GM23338 (cell line): Measurements from ENCODE around the gene SMIM41. TPM values are rescaled to one million over a fixed set of nuclear protein-coding genes. Genes with fewer than 3 reads are reported as not detected.

ENCODE experiments used
- ATAC-seq: fragments of 200-7000 bp; cut with Tn5 transposase; 3 replicates; pipeline ENCODE4 v1.9.1; 2020
- DNase-seq: peaks from one replicate; pipeline ENCODE4 v3.0.0-alpha.2; 2015; ENCODE audit warnings: low spot score
- H2AFZ ChIP-seq: fragments of 200-600 bp; sonication (generic); 2 replicates; pipeline ENCODE4 v1.8.0; 2016; ENCODE audit warnings: antibody characterized with exemption, mild to moderate bottlenecking, moderate library complexity
- H3F3A ChIP-seq: fragments of 200-600 bp; sonication (generic); replicated peaks from 2 replicates; pipeline ENCODE4 v1.8.0; 2017; ENCODE audit warnings: antibody characterized with exemption, mixed run types, low read depth
- H3K27ac ChIP-seq: fragments of 200-600 bp; sonication (generic); 2 replicates; pipeline ENCODE4 v1.6.1; 2016; ENCODE audit warnings: low read depth
- H3K27me3 ChIP-seq: fragments of 200-600 bp; sonication (generic); 2 replicates; pipeline ENCODE4 v1.8.0; 2016; ENCODE audit warnings: mild to moderate bottlenecking, mixed run types, moderate library complexity; ENCODE audit not compliant: insufficient read depth
- H3K36me3 ChIP-seq: fragments of 200-600 bp; sonication (generic); 2 replicates; pipeline ENCODE4 v1.8.0; 2016; ENCODE audit warnings: mild to moderate bottlenecking; ENCODE audit not compliant: insufficient read depth
- H3K4me1 ChIP-seq: fragments of 200-600 bp; sonication (generic); 2 replicates; pipeline ENCODE4 v1.8.0; 2016; ENCODE audit warnings: mild to moderate bottlenecking, moderate library complexity; ENCODE audit not compliant: insufficient read depth
- H3K4me2 ChIP-seq: fragments of 200-600 bp; sonication (generic); 2 replicates; pipeline ENCODE4 v1.7.1; 2017; ENCODE audit warnings: mixed run types
- H3K4me3 ChIP-seq: fragments of 200-600 bp; sonication (generic); 2 replicates; pipeline ENCODE4 v1.6.1; 2016; ENCODE audit warnings: mixed run types
- H3K79me2 ChIP-seq: fragments of 200-600 bp; sonication (generic); replicated peaks from 2 replicates; pipeline ENCODE4 v1.8.0; 2017; ENCODE audit warnings: mild to moderate bottlenecking; ENCODE audit not compliant: insufficient read depth
- H3K9me2 ChIP-seq: fragments of 200-600 bp; sonication (generic); 2 replicates; pipeline ENCODE4 v1.8.0; 2017; ENCODE audit not compliant: insufficient read depth
- H4K20me1 ChIP-seq: fragments of 200-600 bp; sonication (generic); replicated peaks from 2 replicates; pipeline ENCODE4 v1.8.0; 2017; ENCODE audit warnings: mild to moderate bottlenecking; ENCODE audit not compliant: insufficient read depth
- H3K27ac Mint-ChIP-seq: 2 replicates; pipeline ENCODE4 v1.8.0; 2020; ENCODE audit warnings: inconsistent platforms, mild to moderate bottlenecking, moderate library complexity, mixed read lengths
- H3K27me3 Mint-ChIP-seq: 3 replicates; pipeline ENCODE4 v1.8.0; 2022; ENCODE audit warnings: low read depth, mild to moderate bottlenecking, moderate library complexity, mixed read lengths, inconsistent platforms; ENCODE audit not compliant: insufficient read depth, poor library complexity
- H3K36me3 Mint-ChIP-seq: 3 replicates; pipeline ENCODE4 v1.8.0; 2021; ENCODE audit warnings: low read depth, mild to moderate bottlenecking, inconsistent platforms, moderate library complexity, mixed read lengths
- H3K4me1 Mint-ChIP-seq: 3 replicates; pipeline ENCODE4 v1.8.0; 2020; ENCODE audit warnings: mild to moderate bottlenecking, inconsistent platforms, mixed read lengths
- H3K4me3 Mint-ChIP-seq: 3 replicates; pipeline ENCODE4 v1.8.0; 2021; ENCODE audit warnings: moderate library complexity, mild to moderate bottlenecking, inconsistent platforms, mixed read lengths
- H3K9me3 Mint-ChIP-seq: 3 replicates; pipeline ENCODE4 v1.8.0; 2020; ENCODE audit warnings: moderate library complexity, mild to moderate bottlenecking, inconsistent platforms, mixed read lengths
- CTCF ChIP-seq, 2 experiments: fragments of 200-600 bp in 1 of 2; sonication (generic) in 1 of 2; conservative IDR thresholded peaks; 2 replicates each; pipeline versions ENCODE4 v1.5.1 to v1.6.1; 2016 to 2017; ENCODE audit warnings: antibody characterized with exemption in 2 of 2, low read depth in 2 of 2, mild to moderate bottlenecking in 2 of 2, moderate library complexity in 1 of 2
- ETS1 ChIP-seq: IDR thresholded peaks from 2 replicates; pipeline ENCODE4 v1.6.1; 2016; ENCODE audit warnings: antibody characterized with exemption
- EZH2phosphoT487 ChIP-seq: fragments of 200-600 bp; sonication (generic); IDR thresholded peaks from one replicate; pipeline ENCODE4 v1.8.1; 2018; ENCODE audit warnings: antibody characterized with exemption; ENCODE audit not compliant: unreplicated experiment
- REST ChIP-seq: IDR thresholded peaks from one replicate; pipeline ENCODE4 v1.6.1; 2018; ENCODE audit warnings: antibody characterized with exemption; ENCODE audit not compliant: unreplicated experiment
- polyA plus RNA-seq: library from polyadenylated mRNA; unstranded; fragments of >200 nt; fragmentation: Nextera tagmentation; extraction: Ambion mirVana; gene quantifications from 2 replicates; pipeline ENCODE4 v1.2.1, GENCODE V29; 2016
- total RNA-seq: library from RNA; depleted of rRNA; stranded (reverse); fragments of >200 nt; shearing (Covaris generic); gene quantifications from 2 replicates; pipeline ENCODE4 v1.2.3, GENCODE V29; 2014

SMIM41 gene
- total and polyA plus RNA-seq, 2 experiments from 2014 or later: 0.66 TPM

- Mint-ChIP-seq H3K27me3 (peaks cover 12% of the 10 kb centered on the region), H3K9me3 (no peaks in the 10 kb centered on the region), H3K4me3 (no peak overlapping the region), H3K27ac (no peak overlapping the region; the same call in 1 of the 2 replicates), H3K4me1 (peaks cover 17% of the 10 kb centered on the region), H3K36me3 (peaks cover 8% of the 10 kb centered on the region; the same call in 2 of the 3 replicates)
- H3K4me1 ChIP-seq: peaks cover 7% of the 10 kb centered on the region; the same call in 1 of the 2 replicates
- peaks cover 7% of the 10 kb centered on the region for H3F3A ChIP-seq
- no peak overlapping the region for H2AFZ ChIP-seq
- peaks cover 15% of the 10 kb centered on the region for H3K79me2 ChIP-seq
- H3K4me2 ChIP-seq: no peak overlapping the region
- ATAC-seq (peak; percentile 68), DNase-seq (peak; percentile 56)
- H3K4me3 ChIP-seq: no peak overlapping the region
- TF ChIP-seq ETS1: no peak
- 0 out of 4 replicates have a peak, but pooled peaks of 1 of the 2 experiments have one; percentile 10 for TF ChIP-seq CTCF (conservative IDR thresholded peaks at IDR 0.05; ENCODE audit: low read depth in 2 of 2)
- TF ChIP-seq REST: peak; percentile 85
- H3K27me3 ChIP-seq: peaks cover 17% of the 10 kb centered on the region
- no peaks in the 10 kb centered on the region for H3K9me2 ChIP-seq
- H4K20me1 ChIP-seq: peaks cover 12% of the 10 kb centered on the region
- H3K36me3 ChIP-seq: no peaks in the 10 kb centered on the region
- H3K27ac ChIP-seq: no peak overlapping the region
Measured at GRCh38 chr12:52041695-52042123, 37.8 kb upstream of the SMIM41 start.

GRCh38 chr12:52042706-52043385 lies 36.7 kb upstream of the SMIM41 start:
- peaks cover 11% of the 10 kb centered on the region; the same call in 2 of the 3 replicates for H3K36me3 Mint-ChIP-seq
- no peaks in the 10 kb centered on the region for H3K9me2 ChIP-seq
- ATAC-seq: no peak

More at GRCh38 chr12:52042706-52043385, 36.7 kb upstream of the SMIM41 start:
- Histone ChIP-seq H3K27ac (no peak overlapping the region), H3K79me2 (peaks cover 15% of the 10 kb centered on the region), H3K36me3 (no peaks in the 10 kb centered on the region), H3K4me2 (no peak overlapping the region), H3K4me3 (no peak overlapping the region), H2AFZ (no peak overlapping the region), H4K20me1 (peaks cover 12% of the 10 kb centered on the region), H3F3A (peaks cover 7% of the 10 kb centered on the region; the same call in 1 of the 2 replicates), H3K4me1 (peaks cover 7% of the 10 kb centered on the region; the same call in 1 of the 2 replicates), H3K27me3 (peaks cover 13% of the 10 kb centered on the region)
- TF ChIP-seq EZH2phosphoT487 (no peak), REST (no peak)
- Mint-ChIP-seq H3K27ac (no peak overlapping the region), H3K27me3 (peaks cover 10% of the 10 kb centered on the region), H3K4me1 (peaks cover 15% of the 10 kb centered on the region), H3K4me3 (no peak overlapping the region), H3K9me3 (no peaks in the 10 kb centered on the region)
- no peak for DNase-seq
